ENCODE measurements around the gene INTS14. TPM values are rescaled to one million over a fixed set of nuclear protein-coding genes. Genes with fewer than 3 reads are reported as not detected.

Gene INTS14
- total RNA-seq, 1 donor from 2014 or later, result 41.2 TPM

DNA sequence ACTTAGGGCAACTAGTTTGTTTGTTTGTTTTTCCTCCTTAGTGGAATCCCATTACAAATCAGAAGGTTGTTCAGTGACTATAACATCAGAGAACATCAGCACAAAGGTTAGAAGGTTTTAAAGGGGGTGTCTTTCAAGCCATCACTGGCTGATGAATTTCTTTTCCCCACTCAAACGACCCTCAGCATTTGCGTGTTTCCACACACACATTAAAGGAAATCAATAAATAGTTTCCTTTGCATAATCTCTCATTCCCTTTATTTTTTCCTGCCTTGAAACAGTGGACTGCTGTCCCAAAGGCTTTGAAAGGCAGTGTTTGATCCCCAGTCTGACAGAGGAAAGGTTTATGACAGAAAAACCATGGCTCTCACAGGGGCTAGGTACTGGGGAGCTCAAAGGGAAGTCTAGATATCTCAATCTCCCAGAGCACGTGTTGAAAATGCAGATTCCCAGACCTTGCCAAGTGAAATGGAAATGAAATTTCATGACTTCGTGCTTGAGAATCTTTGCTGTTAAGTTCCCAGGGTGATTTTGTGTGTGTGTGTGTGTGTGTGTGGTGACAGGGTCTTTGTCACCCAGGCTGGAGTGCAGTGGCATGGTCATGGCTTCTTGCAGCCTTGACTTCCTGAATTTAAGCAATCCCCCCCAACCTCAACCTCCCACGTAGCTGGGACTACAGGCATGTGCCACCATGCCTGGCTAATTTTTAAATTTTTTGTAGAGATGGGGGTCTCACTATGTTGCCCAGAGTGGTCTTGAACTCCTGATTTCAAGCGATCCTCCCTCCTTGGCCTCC is 2.2 kb upstream of the INTS14 start:
- no peak overlapping the region for H3K4me3 Mint-ChIP-seq
- H3K36me3 Mint-ChIP-seq (ENCODE audit: low read depth), result peaks cover 4% of the 10 kb centered on the region
- ChIA-PET CTCF (interaction anchor here (0.5 kb wide), 1 partner anchor 247 kb away, joined by 6 read pairs; no protein-coding TSS in a partner anchor), POLR2A (no interaction called here)
- no peak overlapping the region for H3K27ac Mint-ChIP-seq
- ATAC-seq (ENCODE audit: low read depth) (no peak), DNase-seq (no peak)
- no peaks in the 10 kb centered on the region for H3K9me3 Mint-ChIP-seq
- intact Hi-C loops (cut with micrococcal nuclease), result loop anchor here (5.0 kb wide), 2 partner anchors 81 to 884 kb away; partner anchors contain the start of genes HACD3 and SNAPC5
- TF ChIP-seq, protein P1, sequence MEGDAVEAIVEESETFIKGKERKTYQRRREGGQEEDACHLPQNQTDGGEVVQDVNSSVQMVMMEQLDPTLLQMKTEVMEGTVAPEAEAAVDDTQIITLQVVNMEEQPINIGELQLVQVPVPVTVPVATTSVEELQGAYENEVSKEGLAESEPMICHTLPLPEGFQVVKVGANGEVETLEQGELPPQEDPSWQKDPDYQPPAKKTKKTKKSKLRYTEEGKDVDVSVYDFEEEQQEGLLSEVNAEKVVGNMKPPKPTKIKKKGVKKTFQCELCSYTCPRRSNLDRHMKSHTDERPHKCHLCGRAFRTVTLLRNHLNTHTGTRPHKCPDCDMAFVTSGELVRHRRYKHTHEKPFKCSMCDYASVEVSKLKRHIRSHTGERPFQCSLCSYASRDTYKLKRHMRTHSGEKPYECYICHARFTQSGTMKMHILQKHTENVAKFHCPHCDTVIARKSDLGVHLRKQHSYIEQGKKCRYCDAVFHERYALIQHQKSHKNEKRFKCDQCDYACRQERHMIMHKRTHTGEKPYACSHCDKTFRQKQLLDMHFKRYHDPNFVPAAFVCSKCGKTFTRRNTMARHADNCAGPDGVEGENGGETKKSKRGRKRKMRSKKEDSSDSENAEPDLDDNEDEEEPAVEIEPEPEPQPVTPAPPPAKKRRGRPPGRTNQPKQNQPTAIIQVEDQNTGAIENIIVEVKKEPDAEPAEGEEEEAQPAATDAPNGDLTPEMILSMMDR (IDR thresholded peaks at IDR 0.05), result no peak
- no peaks in the 10 kb centered on the region for H3K27me3 Mint-ChIP-seq
- peaks cover 35% of the 10 kb centered on the region for H3K4me1 Mint-ChIP-seq

DNA sequence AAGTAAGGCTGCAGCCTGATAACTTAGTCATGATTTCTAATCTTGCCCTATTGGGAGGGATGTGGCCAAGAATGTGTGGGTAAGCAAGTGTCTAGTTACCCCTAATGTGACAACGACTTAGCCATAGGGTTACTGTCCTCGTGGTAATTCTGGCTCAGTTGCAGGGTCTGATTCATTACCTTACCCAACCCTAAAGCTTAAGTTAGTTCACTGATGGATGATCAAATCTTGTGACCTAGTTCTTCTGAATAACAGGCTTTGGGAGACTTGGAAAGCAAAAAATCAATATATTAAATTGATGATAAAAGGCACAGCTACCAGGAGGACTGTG is 1.6 kb upstream of the INTS14 start:
- TF ChIP-seq, protein P1 (IDR thresholded peaks at IDR 0.05), result no peak
- ATAC-seq (ENCODE audit: low read depth) (no peak), DNase-seq (no peak)
- CTCF ChIA-PET, result interaction anchor here (0.5 kb wide), 1 partner anchor 246 kb away, joined by 6 read pairs; no protein-coding TSS in a partner anchor
- Mint-ChIP-seq H3K36me3 (ENCODE audit: low read depth) (peaks cover 4% of the 10 kb centered on the region), H3K27ac (peak overlapping the region; percentile 91), H3K4me3 (peak overlapping the region; percentile 24), H3K27me3 (no peaks in the 10 kb centered on the region), H3K4me1 (peaks cover 35% of the 10 kb centered on the region), H3K9me3 (no peaks in the 10 kb centered on the region)
- intact Hi-C loops (cut with micrococcal nuclease), result loop anchor here (5.0 kb wide), 2 partner anchors 80 to 885 kb away; partner anchors contain the start of genes HACD3 and SNAPC5
- POLR2A ChIA-PET, result interaction anchor here (2.7 kb wide), 1 partner anchor 96 kb away, joined by 19 read pairs; the partner anchor contains the start of gene DPP8

DNA sequence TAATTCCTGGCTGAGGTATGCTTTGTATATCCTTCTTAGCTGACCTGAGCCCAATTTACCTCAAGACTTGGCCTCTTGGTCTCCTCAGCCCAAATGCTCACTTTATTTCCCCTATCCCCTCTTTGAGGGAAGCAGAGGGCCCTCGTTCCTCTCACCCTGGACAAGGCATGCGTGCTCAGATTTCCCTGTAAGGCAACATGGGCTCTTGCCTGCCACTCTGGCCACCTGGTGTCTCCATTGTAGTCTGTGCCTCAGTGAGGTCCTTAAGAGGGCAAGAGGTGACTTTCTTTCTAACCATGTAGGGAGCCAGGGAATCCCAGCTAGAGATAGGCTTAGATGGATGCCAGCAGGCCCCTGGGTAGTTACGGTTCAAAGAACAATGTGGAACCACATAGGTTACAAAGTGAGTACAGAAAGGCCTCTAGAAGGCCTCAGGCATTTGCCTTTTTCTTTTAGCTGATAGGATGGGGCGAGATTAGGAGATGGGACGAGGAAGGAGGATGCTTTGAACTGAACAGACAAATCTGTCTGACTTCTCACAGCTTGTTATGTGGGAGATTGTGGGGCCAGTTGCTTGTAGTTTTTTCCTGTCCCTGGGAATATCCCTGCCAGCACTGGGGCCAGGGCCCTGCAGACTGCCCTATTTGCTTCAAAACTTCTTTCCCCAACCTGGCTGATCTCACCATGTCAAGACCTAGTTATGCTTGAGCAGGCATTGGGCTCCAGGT is 1.1 kb upstream of the INTS14 start:
- Mint-ChIP-seq H3K27ac (peak overlapping the region; percentile 91), H3K4me3 (peak overlapping the region; percentile 92), H3K9me3 (no peaks in the 10 kb centered on the region), H3K36me3 (ENCODE audit: low read depth) (peaks cover 4% of the 10 kb centered on the region), H3K27me3 (no peaks in the 10 kb centered on the region), H3K4me1 (peaks cover 35% of the 10 kb centered on the region)
- TF ChIP-seq, protein P1 (IDR thresholded peaks at IDR 0.05), result no peak
- ChIA-PET CTCF (interaction anchor here (0.5 to 1.9 kb wide), 3 partner anchors 26 to 257 kb away, joined by 5 to 7 read pairs (median 6); partner anchors contain the start of gene RAB11A), POLR2A (interaction anchor here (1.2 to 2.7 kb wide), 4 partner anchors 10 to 326 kb away, joined by 3 to 19 read pairs (median 6); partner anchors contain the start of genes DPP8, PARP16 and SLC24A1)
- no peak for ATAC-seq (ENCODE audit: low read depth)
- no peak for DNase-seq
- intact Hi-C loops (cut with micrococcal nuclease), result loop anchor here (1.0 to 5.0 kb wide), 6 partner anchors 19 to 885 kb away; partner anchors contain the start of genes DENND4A, DPP8, HACD3 and RAB11A

DNA sequence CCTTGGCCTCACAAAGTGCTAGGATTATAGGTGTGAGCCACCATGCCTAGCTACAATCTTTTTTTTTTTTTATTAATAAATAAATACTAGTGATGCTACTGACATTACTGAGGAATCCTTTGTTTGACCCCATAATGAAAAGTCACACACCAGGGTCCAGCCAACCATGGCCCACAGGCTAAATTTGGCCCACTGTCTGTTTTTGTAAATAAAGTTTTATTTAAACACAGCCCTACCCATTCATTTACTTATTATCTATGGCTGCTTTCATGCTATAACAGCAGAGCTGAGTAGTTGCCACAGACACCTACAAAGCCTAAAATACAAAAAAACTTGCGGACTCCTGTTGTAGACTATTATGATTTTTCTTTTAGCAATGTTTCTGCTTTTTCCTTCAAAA is 7.4 kb downstream of the INTS14 start:
- no peak for ATAC-seq (ENCODE audit: low read depth)
- CTCF ChIA-PET, result no interaction called here
- Mint-ChIP-seq H3K4me3 (no peak overlapping the region), H3K36me3 (ENCODE audit: low read depth) (peaks cover 50% of the 10 kb centered on the region), H3K27ac (no peak overlapping the region), H3K27me3 (no peaks in the 10 kb centered on the region), H3K9me3 (no peaks in the 10 kb centered on the region), H3K4me1 (peaks cover under 1% of the 10 kb centered on the region)
- intact Hi-C loops (cut with micrococcal nuclease), result no loop called here
- POLR2A ChIA-PET, result no interaction called here
- TF ChIP-seq, protein P1 (IDR thresholded peaks at IDR 0.05), result no peak
- no peak for DNase-seq

DNA sequence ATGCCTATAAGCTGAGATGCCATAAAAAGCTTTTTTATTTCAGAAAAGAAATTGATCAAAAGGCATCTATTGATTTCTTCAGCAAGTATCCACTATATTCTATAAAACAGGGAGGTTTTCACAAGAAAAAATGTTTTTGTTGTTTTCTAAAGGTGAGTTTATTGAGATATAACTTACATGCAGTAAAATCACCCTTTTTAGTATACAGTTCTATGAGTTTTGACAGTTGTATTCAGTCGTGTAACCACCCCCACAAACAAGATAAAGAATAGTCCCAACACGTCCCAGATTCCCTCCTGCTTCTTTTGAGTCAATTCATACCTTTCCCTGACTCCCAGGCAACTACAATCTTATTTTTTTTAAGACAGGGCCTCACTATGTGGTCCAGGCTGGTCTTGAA is 7.8 kb downstream of the INTS14 start:
- peaks cover 54% of the 10 kb centered on the region for H3K36me3 Mint-ChIP-seq (ENCODE audit: low read depth)
- no peaks in the 10 kb centered on the region for H3K9me3 Mint-ChIP-seq
- POLR2A ChIA-PET, result no interaction called here
- CTCF ChIA-PET, result no interaction called here
- DNase-seq (no peak), ATAC-seq (ENCODE audit: low read depth) (no peak)
- H3K27me3 Mint-ChIP-seq, result no peaks in the 10 kb centered on the region
- no peak overlapping the region for H3K4me3 Mint-ChIP-seq
- TF ChIP-seq, protein P1 (IDR thresholded peaks at IDR 0.05), result no peak
- no peaks in the 10 kb centered on the region for H3K4me1 Mint-ChIP-seq
- no peak overlapping the region for H3K27ac Mint-ChIP-seq
- intact Hi-C loops (cut with micrococcal nuclease), result no loop called here

Measured in activated B cell treated with CpG ODN at 0.5 μM for 24 hours (primary cell).